A549 (cell line): Measurements from ENCODE around the gene GINS2. TPM values are rescaled to one million over a fixed set of nuclear protein-coding genes. Genes with fewer than 3 reads are reported as not detected.

Experiments
- ATAC-seq, 2 experiments: fragments of 200-7000 bp in 1 of 2; fragments of >200 bp in 1 of 2; cut with Nextera tagmentation in 1 of 2; cut with Tn5 transposase in 1 of 2; 3 replicates each; pipeline versions ENCODE4 v1.8.0 to v1.9.1; 2018 to 2020; ENCODE audit warnings: mild to moderate bottlenecking in 1 of 2, moderate library complexity in 1 of 2
- CTCF ChIA-PET: fragments of 300-600 bp; sonication (Branson Sonifier 250); formaldehyde crosslinking; extraction: SDS; loops from one replicate; lab custom pipeline; 2021; ENCODE audit warnings: antibody characterized with exemption, inconsistent platforms; lab: Yijun Ruan, JAX
- POLR2A ChIA-PET: fragments of 350-600 bp; formaldehyde crosslinking; extraction: SDS; loops from one replicate; lab custom pipeline; 2021; ENCODE audit warnings: antibody characterized with exemption, inconsistent platforms; lab: Yijun Ruan, JAX
- DNase-seq, 2 experiments: peaks; one replicate each; pipeline versions ENCODE4 v3.0.0 to v3.0.0-alpha.2; 2011 to 2016; ENCODE audit warnings: low read depth in 1 of 2, low spot score in 1 of 2
- FAIRE-seq: peaks from 2 replicates; lab custom pipeline; 2011; peaks lifted over from hg19 to GRCh38; lab: Jason Lieb, UNC
- H3K27ac ChIP-seq, 2 experiments: fragments of >200 bp; sonication (Bioruptor Twin); formaldehyde crosslinking; 3 replicates each; pipeline ENCODE4 v1.5.1; 2016 to 2017
- H3K4me1 ChIP-seq: fragments of >200 bp; sonication (Bioruptor Twin); formaldehyde crosslinking; 3 replicates; pipeline ENCODE4 v1.6.1; 2016
- H3K4me2 ChIP-seq: fragments of >200 bp; sonication (Bioruptor Twin); formaldehyde crosslinking; 3 replicates; pipeline ENCODE4 v1.6.1; 2016
- H3K4me3 ChIP-seq: fragments of >200 bp; sonication (Bioruptor Twin); formaldehyde crosslinking; 3 replicates; pipeline ENCODE4 v1.5.1; 2016
- H3K9me3 ChIP-seq: fragments of >200 bp; sonication (Bioruptor Twin); formaldehyde crosslinking; 3 replicates; pipeline ENCODE4 v1.6.1; 2016
- BHLHE40 ChIP-seq: IDR thresholded peaks from 2 replicates; pipeline ENCODE4 v1.6.1; 2012; ENCODE audit warnings: low read depth, low read length, inconsistent platforms
- CBX8 ChIP-seq: fragments of 200-600 bp; sonication (generic); IDR thresholded peaks from 2 replicates; pipeline ENCODE4 v1.6.1; 2016
- CEBPB ChIP-seq, 2 experiments: fragments of >200 bp in 1 of 2; sonication (Bioruptor Twin) in 1 of 2; formaldehyde crosslinking in 1 of 2; IDR thresholded peaks; 2 replicates each; pipeline ENCODE4 v1.6.1; 2012 to 2016
- CHD2 ChIP-seq: fragments of 150-350 bp; IDR thresholded peaks from 2 replicates; pipeline ENCODE4 v1.6.1; 2014; ENCODE audit warnings: low read length; ENCODE audit not compliant: partially characterized antibody
- E2F6 ChIP-seq: IDR thresholded peaks from 2 replicates; pipeline ENCODE4 v1.6.1; 2012; ENCODE audit warnings: low read depth, borderline replicate concordance
- EHF ChIP-seq: fragments of 250-450 bp; sonication (Bioruptor Pico); IDR thresholded peaks from 2 replicates; pipeline ENCODE4 v1.5.0; 2020; ENCODE audit warnings: mild to moderate bottlenecking
- FOSB ChIP-seq: fragments of 250-450 bp; sonication (Bioruptor Pico); IDR thresholded peaks from 2 replicates; pipeline ENCODE4 v1.5.0; 2020; ENCODE audit warnings: mild to moderate bottlenecking, moderate library complexity
- GATA3 ChIP-seq: IDR thresholded peaks from 2 replicates; pipeline ENCODE4 v1.6.1; 2012; ENCODE audit warnings: borderline replicate concordance
- HEYL ChIP-seq: fragments of 250-450 bp; sonication (Bioruptor Pico); IDR thresholded peaks from 2 replicates; pipeline ENCODE4 v1.8.0; 2021; ENCODE audit warnings: mild to moderate bottlenecking, moderate library complexity
- HOXB5 ChIP-seq: fragments of 250-450 bp; sonication (Bioruptor Pico); IDR thresholded peaks from 2 replicates; pipeline ENCODE4 v1.5.0; 2020; ENCODE audit warnings: mild to moderate bottlenecking, moderate library complexity
- JUN ChIP-seq, 2 experiments: fragments of >200 bp; sonication (Bioruptor Twin); formaldehyde crosslinking; IDR thresholded peaks; 2 replicates in 1 of 2; 3 replicates in 1 of 2; pipeline ENCODE4 v1.6.1; 2016 to 2017
- MAZ ChIP-seq: fragments of 150-350 bp; IDR thresholded peaks from 2 replicates; pipeline ENCODE4 v1.6.1; 2014; ENCODE audit warnings: antibody characterized with exemption, low read depth, low read length, borderline replicate concordance
- PHF8 ChIP-seq: fragments of 200-600 bp; sonication (generic); IDR thresholded peaks from 2 replicates; pipeline ENCODE4 v1.6.1; 2016; ENCODE audit warnings: low read depth, mild to moderate bottlenecking, antibody characterized with exemption, moderate library complexity, borderline replicate concordance
- RAD21 ChIP-seq, 2 experiments: fragments of >200 bp in 1 of 2; sonication (Bioruptor Twin) in 1 of 2; formaldehyde crosslinking in 1 of 2; IDR thresholded peaks in 1 of 2; conservative IDR thresholded peaks in 1 of 2; 2 replicates in 1 of 2; 3 replicates in 1 of 2; pipeline ENCODE4 v1.6.1; 2012 to 2018; ENCODE audit warnings: inconsistent platforms in 1 of 2
- ZFP36 ChIP-seq: fragments of 450-650 bp; IDR thresholded peaks from 2 replicates; pipeline ENCODE4 v1.6.1; 2014; ENCODE audit warnings: borderline replicate concordance; ENCODE audit not compliant: partially characterized antibody
- ZNF302 ChIP-seq: fragments of 250-450 bp; sonication (Bioruptor Pico); IDR thresholded peaks from 2 replicates; pipeline ENCODE4 v1.9.0; 2021; ENCODE audit warnings: inconsistent platforms, mild to moderate bottlenecking, moderate library complexity
- ZSCAN20 ChIP-seq: fragments of 250-450 bp; sonication (Bioruptor Pico); IDR thresholded peaks from 2 replicates; pipeline ENCODE4 v1.8.0; 2022; ENCODE audit warnings: mild to moderate bottlenecking, moderate library complexity
- WGBS: methylation state at CpG from one replicate; pipeline ENCODE4 v1.1.6; 2017; ENCODE audit errors: missing lambda C conversion rate; 5-methylcytosine and 5-hydroxymethylcytosine counted together
- polyA plus RNA-seq, 4 experiments: library from polyadenylated mRNA; depleted of rRNA in 3 of 4; stranded (reverse); fragments of >200 nt; fragmentation: RNase III in 1 of 4; extraction: RNeasy Plus Mini Kit Qiagen cat#74134 plus additional on column Dnase treatment in 1 of 4; gene quantifications; 2 replicates in 3 of 4; 3 replicates in 1 of 4; pipeline ENCODE4 v1.2.3, GENCODE V29; 2011 to 2017
- TF ChIP-seq, protein P1 (sequence below): IDR thresholded peaks from 2 replicates; pipeline ENCODE4 v1.6.1; 2012
- TF ChIP-seq, protein P2 (sequence below): fragments of 200-600 bp; sonication (generic); IDR thresholded peaks from 2 replicates; pipeline ENCODE4 v1.6.1; 2016; ENCODE audit warnings: antibody characterized with exemption, mild to moderate bottlenecking, moderate library complexity

GINS2 gene
- polyA plus RNA-seq, 2 of the 4 experiments (the other 2 are of a cell fraction) = 25.4 to 28.7 TPM

- Histone ChIP-seq H3K4me2 (no peak overlapping the region), H3K27ac (no peak overlapping the region), H3K4me1 (no peaks in the 10 kb centered on the region), H3K4me3 (no peak overlapping the region), H3K9me3 (no peaks in the 10 kb centered on the region)
- CTCF ChIA-PET = interaction anchor here (0.7 to 12.4 kb wide), 17 partner anchors 8 to 422 kb away, joined by 3 to 128 read pairs (median 4); no protein-coding TSS in a partner anchor
- no peak for FAIRE-seq
- POLR2A ChIA-PET = interaction anchor here (0.5 kb wide), 1 partner anchor 428 kb away, joined by 3 read pairs; no protein-coding TSS in a partner anchor
- no peak for DNase-seq
- ATAC-seq = no peak
- TF ChIP-seq, protein P1, sequence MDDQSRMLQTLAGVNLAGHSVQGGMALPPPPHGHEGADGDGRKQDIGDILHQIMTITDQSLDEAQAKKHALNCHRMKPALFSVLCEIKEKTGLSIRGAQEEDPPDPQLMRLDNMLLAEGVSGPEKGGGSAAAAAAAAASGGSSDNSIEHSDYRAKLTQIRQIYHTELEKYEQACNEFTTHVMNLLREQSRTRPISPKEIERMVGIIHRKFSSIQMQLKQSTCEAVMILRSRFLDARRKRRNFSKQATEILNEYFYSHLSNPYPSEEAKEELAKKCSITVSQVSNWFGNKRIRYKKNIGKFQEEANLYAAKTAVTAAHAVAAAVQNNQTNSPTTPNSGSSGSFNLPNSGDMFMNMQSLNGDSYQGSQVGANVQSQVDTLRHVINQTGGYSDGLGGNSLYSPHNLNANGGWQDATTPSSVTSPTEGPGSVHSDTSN = no peak
- no peak for TF ChIP-seq ZNF302 (CRISPR knock-in tag)
- no peak for TF ChIP-seq HEYL (CRISPR knock-in tag)
- TF ChIP-seq, protein P2, sequence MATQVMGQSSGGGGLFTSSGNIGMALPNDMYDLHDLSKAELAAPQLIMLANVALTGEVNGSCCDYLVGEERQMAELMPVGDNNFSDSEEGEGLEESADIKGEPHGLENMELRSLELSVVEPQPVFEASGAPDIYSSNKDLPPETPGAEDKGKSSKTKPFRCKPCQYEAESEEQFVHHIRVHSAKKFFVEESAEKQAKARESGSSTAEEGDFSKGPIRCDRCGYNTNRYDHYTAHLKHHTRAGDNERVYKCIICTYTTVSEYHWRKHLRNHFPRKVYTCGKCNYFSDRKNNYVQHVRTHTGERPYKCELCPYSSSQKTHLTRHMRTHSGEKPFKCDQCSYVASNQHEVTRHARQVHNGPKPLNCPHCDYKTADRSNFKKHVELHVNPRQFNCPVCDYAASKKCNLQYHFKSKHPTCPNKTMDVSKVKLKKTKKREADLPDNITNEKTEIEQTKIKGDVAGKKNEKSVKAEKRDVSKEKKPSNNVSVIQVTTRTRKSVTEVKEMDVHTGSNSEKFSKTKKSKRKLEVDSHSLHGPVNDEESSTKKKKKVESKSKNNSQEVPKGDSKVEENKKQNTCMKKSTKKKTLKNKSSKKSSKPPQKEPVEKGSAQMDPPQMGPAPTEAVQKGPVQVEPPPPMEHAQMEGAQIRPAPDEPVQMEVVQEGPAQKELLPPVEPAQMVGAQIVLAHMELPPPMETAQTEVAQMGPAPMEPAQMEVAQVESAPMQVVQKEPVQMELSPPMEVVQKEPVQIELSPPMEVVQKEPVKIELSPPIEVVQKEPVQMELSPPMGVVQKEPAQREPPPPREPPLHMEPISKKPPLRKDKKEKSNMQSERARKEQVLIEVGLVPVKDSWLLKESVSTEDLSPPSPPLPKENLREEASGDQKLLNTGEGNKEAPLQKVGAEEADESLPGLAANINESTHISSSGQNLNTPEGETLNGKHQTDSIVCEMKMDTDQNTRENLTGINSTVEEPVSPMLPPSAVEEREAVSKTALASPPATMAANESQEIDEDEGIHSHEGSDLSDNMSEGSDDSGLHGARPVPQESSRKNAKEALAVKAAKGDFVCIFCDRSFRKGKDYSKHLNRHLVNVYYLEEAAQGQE = no peak
- no peak for TF ChIP-seq CEBPB (IDR thresholded peaks at IDR 0.05)
- no peak for TF ChIP-seq RAD21 (conservative IDR thresholded peaks at IDR 0.05 in 1 of 2, IDR thresholded peaks at IDR 0.05 in 1 of 2)
- no peak for TF ChIP-seq JUN (IDR thresholded peaks at IDR 0.05)
- no peak for TF ChIP-seq GATA3
- TF ChIP-seq HOXB5 (CRISPR knock-in tag) = no peak
- 93% methylated on average over 4 of the region's 4 CpGs for WGBS
Observed at GRCh38 chr16:85674418-85674755, 14.4 kb downstream of the GINS2 start.

GRCh38 chr16:85673529-85674417 is 15.0 kb downstream of the GINS2 start:
- ATAC-seq = peak in 1 of 2 experiments; percentile 24; a peak in 2 of 6 replicates
- 80% methylated on average over 19 of the region's 19 CpGs for WGBS
- TF ChIP-seq E2F6 (no peak), EHF (CRISPR knock-in tag) (no peak), CHD2 (no peak)
- TF ChIP-seq, all 56 proteins: peak for 0
- H3K4me2 ChIP-seq = no peak overlapping the region
- ChIA-PET POLR2A (interaction anchor here (0.5 kb wide), 1 partner anchor 427 kb away, joined by 3 read pairs; no protein-coding TSS in a partner anchor), CTCF (interaction anchor here (0.7 to 12.4 kb wide), 17 partner anchors 9 to 421 kb away, joined by 3 to 128 read pairs (median 4); no protein-coding TSS in a partner anchor)
- FAIRE-seq (no peak), DNase-seq (no peak)
- no peak overlapping the region for H3K27ac ChIP-seq
- no peak overlapping the region for H3K4me3 ChIP-seq
- no peaks in the 10 kb centered on the region for H3K4me1 ChIP-seq
- no peaks in the 10 kb centered on the region for H3K9me3 ChIP-seq

DNA sequence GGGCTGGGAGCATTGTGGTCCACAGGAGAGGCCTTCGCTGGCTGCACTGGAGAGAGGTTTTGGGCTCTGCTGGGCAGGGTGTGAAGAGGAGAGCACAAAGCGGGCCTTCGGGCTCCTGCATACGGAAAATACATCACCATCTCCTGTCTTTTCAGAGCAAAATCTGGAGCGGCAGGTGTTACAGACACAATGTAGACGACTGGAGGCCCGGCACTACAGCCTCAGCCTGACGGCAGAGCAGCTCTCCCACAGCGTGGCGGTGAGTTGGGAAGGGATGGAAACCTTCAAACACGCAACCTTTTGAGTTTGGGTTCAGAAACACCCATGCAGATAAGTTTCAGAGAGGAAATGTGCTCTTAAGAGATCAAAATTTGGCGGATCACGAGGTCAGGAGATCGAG is 17.9 kb downstream of the GINS2 start:
- H3K4me1 ChIP-seq = no peaks in the 10 kb centered on the region

More for the DNA sequence above, 17.9 kb downstream of the GINS2 start:
- no peak overlapping the region for H3K4me2 ChIP-seq
- DNase-seq (no peak), ATAC-seq (no peak), FAIRE-seq (no peak)
- WGBS = 95% methylated on average over 14 of the region's 14 CpGs
- CTCF ChIA-PET = interaction anchor here (12.4 kb wide), 1 partner anchor 49 kb away, joined by 128 read pairs; no protein-coding TSS in a partner anchor
- H3K9me3 ChIP-seq = no peaks in the 10 kb centered on the region
- TF ChIP-seq BHLHE40 (no peak), GATA3 (no peak), FOSB (CRISPR knock-in tag) (no peak), ZSCAN20 (CRISPR knock-in tag) (no peak), ZFP36 (no peak), ZNF302 (CRISPR knock-in tag) (no peak), CBX8 (no peak), HOXB5 (CRISPR knock-in tag) (no peak), HEYL (CRISPR knock-in tag) (no peak), E2F6 (no peak), PHF8 (no peak), MAZ (no peak)
- H3K27ac ChIP-seq = no peak overlapping the region
- POLR2A ChIA-PET = interaction anchor here (0.7 kb wide), 1 partner anchor 46 kb away, joined by 4 read pairs; no protein-coding TSS in a partner anchor
- H3K4me3 ChIP-seq = no peak overlapping the region
